Kidney glomerular epithelial cell (primary cell): ENCODE results near the gene S100A4.
A peak's percentile ranks its signal among the peaks of the same experiment; 100 is the strongest.

Experiments used
- DNase-seq: peaks from one replicate; lab custom pipeline; 2025; lab: John Stamatoyannopoulos, UW

S100A4 gene

DNA sequence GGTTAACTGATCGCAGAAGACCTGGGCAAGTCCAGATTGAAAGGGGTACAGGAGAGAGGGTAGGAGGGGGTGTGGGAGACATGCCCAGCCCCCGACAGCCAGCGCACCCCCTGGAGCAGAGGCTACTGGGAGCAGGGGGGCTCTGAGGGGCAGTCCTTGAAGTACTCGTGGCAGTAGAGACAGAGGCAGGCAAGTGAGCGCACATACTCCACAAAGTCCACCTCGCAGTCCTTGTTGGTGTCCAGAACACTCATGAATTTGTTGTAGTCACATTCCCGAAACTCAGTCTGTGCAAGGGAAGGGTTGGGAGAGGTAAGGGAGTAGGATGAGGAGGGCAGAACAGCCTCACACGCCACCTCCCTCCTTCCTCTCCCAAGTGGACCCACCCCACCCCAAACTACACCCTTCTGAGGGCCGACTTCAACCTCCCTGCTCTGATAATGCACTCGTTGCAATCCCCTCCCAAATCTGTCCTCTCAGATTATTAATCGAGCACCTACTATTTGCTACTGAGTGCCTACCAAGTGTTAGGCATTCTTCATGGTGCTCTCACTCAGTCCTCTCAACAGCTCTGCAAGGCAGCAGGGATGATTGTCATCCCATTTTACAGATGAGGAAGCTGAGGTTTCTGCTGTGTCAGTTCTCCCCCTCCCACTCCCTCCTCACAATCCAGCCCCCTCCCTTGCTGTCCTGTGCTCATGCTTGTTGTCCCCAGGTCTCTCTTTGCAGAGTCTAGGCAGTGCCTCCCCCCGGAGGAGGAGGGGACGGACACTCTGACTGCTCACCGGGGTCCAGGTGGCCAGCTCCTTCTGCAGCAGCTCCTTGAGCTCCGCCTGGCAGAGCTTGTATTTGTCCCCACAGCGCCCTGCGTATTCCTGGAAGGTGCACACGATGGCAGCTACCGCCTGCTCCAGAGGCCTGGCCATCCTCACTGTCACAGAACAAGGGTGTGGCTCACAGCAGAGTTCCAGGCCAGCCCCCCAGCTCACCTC lies 2.2 kb upstream of the S100A4 start:
- no peak for DNase-seq

DNA sequence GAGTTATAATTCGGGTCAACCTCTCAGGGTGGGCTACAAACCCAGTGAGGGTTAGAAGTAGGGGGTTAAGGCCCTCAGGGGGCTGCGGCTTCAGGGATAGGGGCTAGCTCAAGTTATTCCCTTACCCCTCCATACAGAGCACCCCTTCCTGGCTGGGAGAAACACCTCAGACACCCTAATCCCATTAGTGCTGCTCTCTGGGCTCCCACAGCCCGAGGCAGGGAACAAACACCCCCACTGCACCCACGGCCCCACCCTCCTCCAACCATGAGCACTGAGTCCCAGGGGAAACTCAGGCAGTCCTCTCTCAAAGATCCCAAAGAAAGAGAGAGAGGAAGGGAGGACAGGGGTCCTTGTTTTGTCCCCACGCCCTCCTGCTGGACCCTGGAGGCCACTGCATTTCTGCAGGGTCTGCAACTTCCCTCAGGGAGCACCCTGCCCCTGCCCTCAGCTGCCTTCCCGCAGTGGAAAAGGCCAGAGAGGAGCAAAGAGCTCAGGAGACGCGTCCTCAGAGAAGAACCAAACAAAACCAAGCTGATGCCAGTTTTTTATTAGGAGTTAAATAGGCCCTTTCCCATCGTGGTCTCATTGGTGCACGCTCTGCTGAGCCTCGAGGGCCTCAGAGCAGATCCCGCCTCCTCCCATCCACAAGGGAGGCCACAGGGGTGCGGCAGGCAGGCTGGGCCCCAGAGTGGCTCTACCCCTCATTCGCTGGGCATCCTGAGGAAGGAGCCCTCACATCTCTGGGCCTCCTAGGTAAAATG lies 1.4 kb upstream of the S100A4 start:
- DNase-seq: no peak

DNA sequence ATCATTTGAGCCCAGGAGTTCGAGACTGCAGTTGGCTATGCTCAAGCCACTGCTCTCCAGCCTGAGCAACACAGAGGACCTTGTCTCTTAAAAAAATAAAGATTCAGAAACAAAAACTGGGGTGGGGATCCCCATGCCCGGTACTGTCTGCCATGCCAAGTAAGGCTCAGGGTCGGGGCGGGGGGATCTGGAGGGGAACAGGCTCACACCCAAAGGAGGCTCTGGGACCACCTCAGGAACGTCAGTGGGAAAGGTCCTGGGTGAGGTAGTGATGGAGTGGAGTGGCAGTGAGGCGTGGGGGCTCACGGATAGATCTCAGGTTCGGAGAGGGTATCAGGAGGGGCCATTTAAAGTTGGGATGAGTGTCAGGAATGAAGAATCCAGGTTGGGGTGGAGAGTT lies 765 bp upstream of the S100A4 start:
- no peak for DNase-seq

DNA sequence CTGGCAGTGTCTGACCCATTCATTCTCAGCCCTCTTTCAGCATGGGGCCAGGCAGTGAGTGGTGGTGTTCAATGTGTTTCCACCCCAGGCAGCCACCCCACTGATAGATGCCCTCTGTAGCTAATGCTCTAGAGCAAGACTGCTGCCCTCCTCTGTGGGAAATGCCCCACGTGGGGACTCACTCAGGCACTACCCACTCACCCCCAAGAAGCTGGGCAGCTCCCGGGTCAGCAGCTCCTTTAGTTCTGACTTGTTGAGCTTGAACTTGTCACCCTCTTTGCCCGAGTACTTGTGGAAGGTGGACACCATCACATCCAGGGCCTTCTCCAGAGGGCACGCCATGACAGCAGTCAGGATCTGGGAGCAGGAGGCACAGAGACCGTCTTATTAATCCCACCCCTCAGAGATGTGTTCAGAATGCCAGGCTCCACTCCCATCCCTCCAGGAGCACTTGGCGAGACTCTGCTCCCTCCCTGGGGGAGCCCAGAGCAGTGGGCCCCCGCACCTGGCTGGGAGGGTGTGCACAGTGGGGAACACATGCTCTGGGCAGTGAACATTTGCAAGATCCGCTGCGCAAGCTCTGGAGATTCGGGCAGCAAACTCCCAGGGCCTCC lies 1.0 kb downstream of the S100A4 start:
- DNase-seq: no peak

DNA sequence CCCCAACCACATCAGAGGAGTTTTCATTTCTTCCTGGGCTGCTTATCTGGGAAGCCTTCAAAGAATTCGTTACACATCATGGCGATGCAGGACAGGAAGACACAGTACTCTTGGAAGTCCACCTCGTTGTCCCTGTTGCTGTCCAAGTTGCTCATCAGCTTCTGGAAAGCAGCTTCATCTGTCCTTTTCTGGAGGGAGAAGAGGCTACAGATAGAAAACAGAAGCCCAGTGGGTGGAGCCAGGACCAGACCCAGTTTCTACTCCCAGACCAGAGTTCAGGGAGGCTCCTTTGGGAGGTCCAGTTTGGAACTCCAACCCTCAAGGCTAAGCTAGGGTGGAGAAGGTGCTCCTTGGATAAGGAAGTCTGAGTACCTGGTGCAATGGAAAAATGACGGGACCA lies 1.9 kb downstream of the S100A4 start:
- DNase-seq: no peak

- no peak for DNase-seq
Measured at GRCh38 chr1:153542956-153543711, 2.5 kb downstream of the S100A4 start.

GRCh38 chr1:153541641-153542590 lies 3.7 kb downstream of the S100A4 start:
- DNase-seq: no peak

DNA sequence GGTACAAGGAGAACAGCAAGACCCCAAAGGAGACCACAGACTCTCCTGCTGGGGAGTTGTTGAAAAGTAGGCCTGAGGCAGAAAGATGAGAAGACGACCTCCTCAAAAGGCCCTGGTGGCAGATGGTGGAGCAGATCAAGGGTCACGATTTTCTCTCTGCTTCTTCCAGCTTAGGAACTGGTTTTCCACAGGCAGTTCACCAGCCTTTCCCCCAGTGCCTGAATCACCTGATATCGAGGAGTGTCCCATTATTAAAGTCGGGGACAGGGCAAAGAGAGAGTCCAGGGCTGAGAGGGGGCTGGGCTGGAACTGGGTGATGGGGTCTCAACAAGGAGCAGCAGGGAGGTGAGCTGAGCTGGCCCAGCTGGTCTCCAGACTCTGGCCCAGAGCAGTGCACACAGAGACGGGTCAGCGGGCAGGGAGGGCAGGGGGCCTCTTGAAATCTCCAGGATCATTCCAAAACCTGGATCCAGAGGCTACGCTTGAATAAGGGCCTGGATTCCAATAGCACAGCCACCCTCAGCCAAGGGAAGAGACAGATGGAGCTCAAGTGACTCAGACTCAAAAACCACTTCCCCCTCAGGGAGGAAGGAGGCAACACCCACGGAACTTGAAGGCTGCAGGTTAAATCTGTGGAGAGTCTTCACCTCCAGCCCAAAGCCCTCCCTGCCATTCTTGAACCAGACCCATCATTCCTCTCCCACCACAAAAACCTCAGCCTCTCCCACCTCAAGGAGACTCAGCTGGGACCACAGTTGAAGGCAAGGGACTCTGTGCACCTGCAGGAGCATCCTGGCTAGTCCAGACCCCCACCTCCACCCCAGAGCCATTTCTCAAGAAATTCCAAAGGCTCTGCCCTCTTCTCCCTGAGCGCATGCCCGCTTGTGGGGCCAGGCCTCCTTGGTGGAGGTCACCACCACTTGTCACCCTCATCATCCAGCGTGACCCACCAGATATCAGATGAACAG lies 4.9 kb downstream of the S100A4 start, which contains the start of gene S100A5:
Gene S100A5 (minus strand): TSS at position 541 of the 968 bp plus-strand sequence. CDS start 743 bp downstream, outside the sequence.
- DNase-seq: peak; percentile 54

GRCh38 chr1:153539395-153540093 lies 6.1 kb downstream of the S100A4 start:
- DNase-seq: no peak

- no peak for DNase-seq
Measured at GRCh38 chr1:153538315-153538821, 7.2 kb downstream of the S100A4 start.

GRCh38 chr1:153537376-153537730 lies 8.3 kb downstream of the S100A4 start:
- DNase-seq: no peak

- DNase-seq: no peak
Measured at GRCh38 chr1:153536671-153537375, 8.8 kb downstream of the S100A4 start.

DNA sequence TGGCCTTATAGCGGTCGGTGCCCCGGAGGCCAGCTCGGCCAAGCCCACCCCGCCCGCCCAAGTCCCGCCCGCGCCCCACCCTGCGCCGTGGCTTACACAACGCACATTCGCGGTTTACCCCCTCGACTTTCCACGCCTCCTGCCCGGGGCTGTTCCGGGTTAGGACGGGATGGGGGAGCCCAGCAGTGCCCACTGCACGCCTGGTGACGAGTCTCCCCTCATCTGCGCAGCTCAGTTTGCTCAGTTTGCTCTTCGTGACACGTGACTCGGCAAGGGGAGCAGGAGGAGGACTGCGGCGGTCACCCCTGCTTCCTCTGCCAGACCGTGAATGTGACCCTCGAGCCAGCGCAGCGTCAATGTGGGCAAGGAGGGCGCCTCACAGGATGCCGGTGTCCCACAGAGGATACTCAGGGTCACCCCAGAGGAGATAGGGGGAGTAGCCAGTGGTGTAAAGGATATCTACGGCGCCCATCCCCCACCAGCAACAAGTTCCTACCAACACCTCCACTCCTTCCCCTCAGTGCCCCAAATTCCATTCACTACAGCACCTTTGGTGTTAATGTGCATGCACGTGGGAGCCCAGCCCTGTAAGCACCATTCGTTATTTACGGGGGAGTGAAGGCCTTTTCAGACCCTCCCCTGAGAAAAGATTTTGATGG lies 9.5 kb downstream of the S100A4 start:
- peak; percentile 89 for DNase-seq

GRCh38 chr1:153535242-153536011 lies 10.2 kb downstream of the S100A4 start, which contains the start of gene S100A6:
Gene S100A6, minus strand, starts transcription at chr1:153535991. Its CDS starts 652 bp downstream, at chr1:153535339.
- no peak for DNase-seq

DNA sequence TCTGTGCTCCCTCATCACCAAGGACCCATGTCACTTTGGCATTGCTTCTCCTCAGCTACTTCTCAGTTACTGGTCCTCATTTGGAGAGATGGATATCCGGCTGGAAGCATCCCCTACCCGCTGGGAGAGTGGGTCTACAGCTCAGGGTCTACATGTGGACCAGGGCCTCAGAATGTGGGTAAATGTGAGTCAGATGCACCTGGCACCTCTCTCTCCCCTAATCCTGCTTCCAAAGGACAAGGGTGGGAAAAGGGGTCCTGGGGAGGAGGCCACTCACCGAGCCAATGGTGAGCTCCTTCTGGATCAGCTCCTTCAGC lies 10.7 kb downstream of the S100A4 start:
- no peak for DNase-seq

DNA sequence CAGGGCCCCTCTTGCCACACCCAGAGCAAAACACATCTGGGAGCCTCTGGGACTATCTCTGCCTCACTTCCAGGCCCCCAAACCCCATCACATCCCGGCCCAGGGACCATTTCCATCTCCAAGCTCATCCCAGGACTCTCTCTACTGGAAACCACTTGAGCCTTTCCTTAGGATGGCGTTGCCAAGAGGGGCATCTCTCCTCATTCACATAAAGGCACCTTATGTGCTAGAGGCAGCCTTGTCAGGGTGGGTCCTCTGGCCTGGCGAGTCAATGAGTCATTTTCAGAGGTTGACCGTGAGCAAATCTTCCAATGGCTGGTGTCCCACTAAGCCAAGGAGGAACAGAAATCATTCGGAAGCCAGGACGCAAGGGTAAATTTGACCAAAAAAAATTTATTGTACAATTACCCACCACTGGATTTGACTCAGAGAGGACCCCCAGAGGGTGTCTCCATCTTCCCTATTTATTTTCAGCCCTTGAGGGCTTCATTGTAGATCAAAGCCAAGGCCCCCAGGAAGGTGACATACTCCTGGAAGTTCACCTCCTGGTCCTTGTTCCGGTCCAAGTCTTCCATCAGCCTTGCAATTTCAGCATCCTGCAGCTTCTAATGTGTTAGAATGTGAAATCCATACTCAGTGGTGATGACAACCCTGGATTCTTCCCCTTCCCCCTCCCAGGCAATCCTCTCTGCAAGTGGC lies 11.2 kb downstream of the S100A4 start:
- DNase-seq: no peak
